Psoas muscle (tissue), 8 donors: ENCODE measurements around the gene MAPK7. TPM values are rescaled to one million over a fixed set of nuclear protein-coding genes. Genes with fewer than 3 reads are reported as not detected.

Source experiments
- ATAC-seq, 4 donors: fragments of 200-7000 bp; cut with Tn5 transposase; one replicate each; pipeline ENCODE4 v1.9.1; 2020; ENCODE audit warnings: moderate library complexity in 3 of 4, mild to moderate bottlenecking in 2 of 4
- DNase-seq, 2 donors: peaks; one replicate each; pipeline ENCODE4 v3.0.0-alpha.2; 2020
- H3K27ac ChIP-seq: fragments of 200-600 bp; one replicate; pipeline ENCODE4 v1.8.0; 2022
- H3K27me3 ChIP-seq, 3 donors: fragments of 200-600 bp in 1 of 3; one replicate each; pipeline versions ENCODE4 v1.6.1 to v1.8.0; 2013 to 2022; ENCODE audit warnings: low read length in 2 of 3, mild to moderate bottlenecking in 2 of 3, moderate library complexity in 1 of 3; ENCODE audit not compliant: insufficient read depth in 3 of 3
- H3K36me3 ChIP-seq, 2 donors: fragments of 200-600 bp in 1 of 2; one replicate each; pipeline versions ENCODE4 v1.6.1 to v1.8.0; 2013 to 2022; ENCODE audit warnings: low read depth in 1 of 2, mild to moderate bottlenecking in 1 of 2, moderate library complexity in 1 of 2; ENCODE audit not compliant: insufficient read depth in 1 of 2
- H3K4me1 ChIP-seq: fragments of 200-600 bp; one replicate; pipeline ENCODE4 v1.8.0; 2022
- H3K4me3 ChIP-seq: fragments of 200-600 bp; one replicate; pipeline ENCODE4 v1.8.0; 2022; ENCODE audit warnings: mild to moderate bottlenecking
- H3K9me3 ChIP-seq: fragments of 200-600 bp; one replicate; pipeline ENCODE4 v1.8.0; 2022
- CTCF ChIP-seq: fragments of 200-600 bp; IDR thresholded peaks from one replicate; pipeline ENCODE4 v1.8.0; 2022; ENCODE audit warnings: antibody characterized with exemption
- WGBS, 3 donors: extraction: QIAGEN DNeasy Blood & Tissue Kit; methylation state at CpG; one replicate each; pipeline versions ENCODE4 v1.1.6 to v1.1.7; 2013; 5-methylcytosine and 5-hydroxymethylcytosine counted together
- intact Hi-C, 2 donors: fragments of 100-400 bp; cut with DNase I; formaldehyde crosslinking; loops; one replicate each; pipeline versions ENCODE4 v1.11.0 to v1.14.2; 2022
- polyA plus RNA-seq, 3 donors: library from polyadenylated mRNA; stranded (reverse); fragments of 200-250 nt; gene quantifications; one replicate each; pipeline ENCODE4 v1.2.3, GENCODE V29; 2013
- total RNA-seq, 4 donors: library from RNA; stranded (reverse); fragmentation: NEBNext Ultra II Directional in 2 of 4; extraction: Animal tissue kit (Norgen Biotek cat#: 25700) in 2 of 4; gene quantifications; one replicate each; pipeline versions ENCODE4 v1.2.1 to v1.2.4, GENCODE V29; 2021 to 2023
- donor health status: healthy with polysubstance abuse.
- donor health status: DM: no; HTN: no; CAD: no; lungs with moderate emphysema.
- donor health status: Bipolar disorder and iron deficiency.
- donor health status: healthy.
- donor health status: DM: yes; HTN: yes; CAD: no.
- donor health status: DM: no; HTN: no; CAD: no.
- donor health status: DM: no; HTN: no; CAD: no.
- donor health status: DM: yes; HTN: yes; CAD: no.

MAPK7 gene
- total and polyA plus RNA-seq, 7 donors, result 6.1 to 12.6 (median 7.5) TPM

GRCh38 chr17:19377602-19378415 is 489 bp upstream of the MAPK7 start:
- DNase-seq, result peak; percentile 99 to 100
- intact Hi-C loops, result no loop called here
- H3K27me3 ChIP-seq, result no peaks in the 10 kb centered on the region
- 0 to 1% (median 0%) methylated on average over 67 of the region's 67 CpGs for WGBS, 3 donors
- no peaks in the 10 kb centered on the region for H3K9me3 ChIP-seq
- ATAC-seq, result peak; percentile 93 to 98 (median 95)
- TF ChIP-seq CTCF, result no peak
- H3K4me3 ChIP-seq, result peak overlapping the region; percentile 74
- peaks cover 0 to 33% of the 10 kb centered on the region in 2 donors for H3K36me3 ChIP-seq
- peaks cover 16% of the 10 kb centered on the region for H3K4me1 ChIP-seq
- peak overlapping the region; percentile 94 for H3K27ac ChIP-seq

GRCh38 chr17:19379361-19380065 is 1.2 kb downstream of the MAPK7 start:
- H3K36me3 ChIP-seq, result peaks cover 0 to 48% of the 10 kb centered on the region in 2 donors
- intact Hi-C loops, result no loop called here
- DNase-seq, result peak in 1 of 2 donors; percentile 16
- H3K27me3 ChIP-seq, result no peaks in the 10 kb centered on the region
- no peak for ATAC-seq
- H3K27ac ChIP-seq, result no peak overlapping the region
- 72 to 80% (median 76%) methylated on average over 13 of the region's 13 CpGs for WGBS, 3 donors
- TF ChIP-seq CTCF, result no peak
- H3K9me3 ChIP-seq, result no peaks in the 10 kb centered on the region
- H3K4me1 ChIP-seq, result peaks cover 16% of the 10 kb centered on the region
- peak overlapping the region; percentile 74 for H3K4me3 ChIP-seq

DNA sequence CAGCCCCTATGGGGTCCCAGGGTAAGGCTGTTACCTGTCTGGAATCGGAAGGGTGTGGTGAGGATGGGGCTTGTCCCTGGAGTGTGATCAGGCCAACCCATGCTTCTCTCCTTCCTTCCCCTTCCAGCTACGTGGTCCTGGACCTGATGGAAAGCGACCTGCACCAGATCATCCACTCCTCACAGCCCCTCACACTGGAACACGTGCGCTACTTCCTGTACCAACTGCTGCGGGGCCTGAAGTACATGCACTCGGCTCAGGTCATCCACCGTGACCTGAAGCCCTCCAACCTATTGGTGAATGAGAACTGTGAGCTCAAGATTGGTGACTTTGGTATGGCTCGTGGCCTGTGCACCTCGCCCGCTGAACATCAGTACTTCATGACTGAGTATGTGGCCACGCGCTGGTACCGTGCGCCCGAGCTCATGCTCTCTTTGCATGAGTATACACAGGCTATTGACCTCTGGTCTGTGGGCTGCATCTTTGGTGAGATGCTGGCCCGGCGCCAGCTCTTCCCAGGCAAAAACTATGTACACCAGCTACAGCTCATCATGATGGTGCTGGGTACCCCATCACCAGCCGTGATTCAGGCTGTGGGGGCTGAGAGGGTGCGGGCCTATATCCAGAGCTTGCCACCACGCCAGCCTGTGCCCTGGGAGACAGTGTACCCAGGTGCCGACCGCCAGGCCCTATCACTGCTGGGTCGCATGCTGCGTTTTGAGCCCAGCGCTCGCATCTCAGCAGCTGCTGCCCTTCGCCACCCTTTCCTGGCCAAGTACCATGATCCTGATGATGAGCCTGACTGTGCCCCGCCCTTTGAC is 2.4 kb downstream of the MAPK7 start:
- Histone ChIP-seq H3K4me1 (peaks cover 19% of the 10 kb centered on the region), H3K4me3 (no peak overlapping the region), H3K27ac (no peak overlapping the region), H3K9me3 (no peaks in the 10 kb centered on the region), H3K27me3 (no peaks in the 10 kb centered on the region), H3K36me3 (peaks cover 0 to 60% of the 10 kb centered on the region in 2 donors)
- DNase-seq (peak in 1 of 2 donors; percentile 21), ATAC-seq (no peak)
- 88 to 93% (median 88%) methylated on average over 29 of the region's 29 CpGs for WGBS, 3 donors
- no peak for TF ChIP-seq CTCF
- intact Hi-C loops, result no loop called here

GRCh38 chr17:19381361-19381740 is 3.1 kb downstream of the MAPK7 start:
- TF ChIP-seq CTCF, result no peak
- DNase-seq, result no peak
- 91 to 93% (median 93%) methylated on average over 7 of the region's 7 CpGs for WGBS, 3 donors
- no peak for ATAC-seq
- H3K4me3 ChIP-seq, result no peak overlapping the region
- no peak overlapping the region for H3K27ac ChIP-seq
- peaks cover 25% of the 10 kb centered on the region for H3K4me1 ChIP-seq
- H3K27me3 ChIP-seq, result no peaks in the 10 kb centered on the region
- H3K36me3 ChIP-seq, result peaks cover 0 to 60% of the 10 kb centered on the region in 2 donors
- intact Hi-C loops, result no loop called here
- no peaks in the 10 kb centered on the region for H3K9me3 ChIP-seq
